ENCODE results near the gene MBTPS1.

Gene MBTPS1

DNA sequence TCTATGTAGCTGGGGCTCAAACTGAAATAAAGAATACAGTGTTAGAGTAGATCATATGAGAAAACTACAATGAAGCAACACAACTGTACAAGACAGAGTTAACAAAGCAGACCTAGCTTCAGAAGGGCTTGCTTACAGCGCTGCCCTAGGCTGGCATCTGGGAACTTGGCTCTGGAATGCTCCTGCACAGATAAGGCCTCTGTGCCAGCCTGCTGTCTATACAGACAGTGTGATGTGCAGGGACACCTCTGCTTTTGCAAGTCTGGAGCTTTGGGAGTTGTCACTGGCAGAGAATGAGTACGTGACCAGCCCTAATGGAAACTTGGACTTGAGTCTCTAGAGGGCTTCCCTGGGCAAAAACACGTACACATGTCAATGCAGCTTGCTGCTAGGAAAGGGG, 42.0 kb downstream of the MBTPS1 start:
- DNase-seq (ENCODE audit: low spot score), result no peak

DNA sequence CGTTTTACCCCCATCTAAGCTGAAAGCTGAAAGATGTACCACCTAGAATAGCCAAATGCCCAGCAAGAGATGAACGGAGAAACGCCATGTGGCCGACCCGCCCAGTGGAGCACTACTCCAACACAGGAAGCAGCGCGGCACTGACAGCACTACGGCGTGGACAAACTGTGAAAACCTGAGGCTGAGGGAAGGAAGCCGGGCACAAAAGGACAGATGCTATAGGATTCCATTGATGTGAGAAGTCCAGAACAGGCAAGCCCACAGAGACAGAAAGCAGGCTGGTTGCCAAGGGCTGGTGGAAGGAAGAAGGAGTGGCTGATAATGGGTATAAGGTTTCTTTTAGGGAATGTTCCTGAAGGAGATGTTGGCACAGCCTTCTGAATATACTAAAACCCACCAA, 44.7 kb downstream of the MBTPS1 start:
- no peak for DNase-seq (ENCODE audit: low spot score)

DNA sequence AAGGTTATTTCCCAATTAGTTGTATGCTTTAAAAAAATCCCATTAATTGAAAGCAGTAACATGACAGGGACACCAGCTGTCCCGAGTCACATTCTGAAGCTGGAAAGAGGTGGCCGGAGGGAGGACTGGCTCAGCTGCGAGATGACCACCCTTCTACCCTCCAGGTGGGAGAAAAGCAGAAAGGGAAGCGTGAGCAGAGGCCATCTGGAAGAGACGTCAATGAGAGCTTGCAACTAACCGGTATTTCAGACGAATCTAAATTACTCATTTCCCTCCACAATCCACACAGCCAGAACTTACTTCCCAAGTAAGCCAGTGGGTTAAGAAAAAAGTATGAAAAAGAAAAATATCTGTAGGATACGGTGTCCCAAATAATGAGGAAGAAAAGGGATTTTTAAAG, 45.6 kb downstream of the MBTPS1 start:
- DNase-seq (ENCODE audit: low spot score), result no peak

DNA sequence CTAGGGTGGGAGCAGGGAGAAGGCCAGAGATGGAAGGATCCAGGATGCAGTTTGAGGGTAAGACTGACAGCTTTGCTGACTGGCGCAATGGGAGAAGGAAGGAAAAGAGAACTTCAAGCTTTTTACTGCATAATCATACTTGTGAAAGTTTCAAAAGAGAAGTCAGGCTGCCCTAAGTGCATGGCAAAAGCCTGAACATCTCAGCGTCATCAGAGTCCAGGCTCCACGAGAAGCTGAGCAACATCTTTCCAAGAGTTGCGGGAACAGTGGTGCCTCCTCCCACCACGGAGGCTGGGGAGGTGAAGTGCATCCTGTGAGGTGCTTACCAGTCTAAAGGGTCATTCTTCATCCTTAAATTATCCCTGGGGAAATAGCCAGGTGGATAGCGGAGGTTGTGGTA, 47.2 kb downstream of the MBTPS1 start:
- no peak for DNase-seq (ENCODE audit: low spot score)

DNA sequence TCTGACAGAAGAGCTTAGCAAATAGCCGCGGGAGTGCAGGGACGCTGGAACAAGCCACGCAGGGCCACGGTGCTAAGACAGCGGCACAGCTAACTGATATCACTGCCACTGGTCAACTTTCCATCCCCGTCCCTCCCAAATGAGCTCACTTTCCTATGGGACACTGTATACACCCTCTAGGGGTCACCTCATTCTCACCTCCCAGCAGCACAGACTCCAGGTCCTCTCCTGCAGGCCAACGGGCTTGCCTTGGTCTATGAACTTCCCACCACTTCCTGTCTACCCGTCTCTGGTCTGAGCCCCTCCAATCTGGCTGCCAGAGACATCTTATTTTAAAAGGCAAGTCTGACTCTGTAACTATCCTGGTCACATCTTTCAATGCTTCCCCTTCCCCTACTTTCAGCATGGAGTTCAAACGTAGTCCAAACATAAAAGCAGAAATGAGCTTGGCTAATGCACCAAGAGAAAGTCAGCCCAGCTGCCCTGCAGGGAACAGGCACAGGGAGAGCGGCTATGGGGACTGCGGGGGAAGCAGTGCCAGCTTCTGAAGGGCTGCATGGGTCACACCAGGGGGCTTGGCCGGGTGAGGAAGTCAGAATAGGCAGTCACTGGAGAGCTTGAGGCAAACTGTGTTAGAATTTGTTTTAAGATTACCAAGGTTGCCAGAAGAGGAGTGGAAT, 47.8 kb downstream of the MBTPS1 start:
- no peak for DNase-seq (ENCODE audit: low spot score)

DNA sequence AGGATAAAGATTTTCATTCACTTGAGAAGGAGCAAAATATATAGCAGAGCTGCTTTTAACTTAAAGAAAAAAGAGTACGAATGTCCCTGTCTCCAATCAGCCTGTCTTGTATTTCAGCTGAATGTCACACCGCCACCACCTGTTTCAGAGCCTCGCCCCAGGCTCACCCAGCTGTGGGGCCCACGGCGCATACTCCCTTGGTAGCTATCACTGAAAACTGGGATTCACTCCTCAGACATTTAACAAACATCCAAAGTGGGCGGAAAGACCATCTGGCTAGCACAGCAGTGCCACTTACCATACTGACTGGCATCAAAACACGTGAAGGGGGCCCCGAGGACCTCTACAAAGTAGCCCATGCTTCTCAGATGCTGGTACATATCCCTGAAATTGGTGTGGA, 48.7 kb downstream of the MBTPS1 start:
- no peak for DNase-seq (ENCODE audit: low spot score)

DNA sequence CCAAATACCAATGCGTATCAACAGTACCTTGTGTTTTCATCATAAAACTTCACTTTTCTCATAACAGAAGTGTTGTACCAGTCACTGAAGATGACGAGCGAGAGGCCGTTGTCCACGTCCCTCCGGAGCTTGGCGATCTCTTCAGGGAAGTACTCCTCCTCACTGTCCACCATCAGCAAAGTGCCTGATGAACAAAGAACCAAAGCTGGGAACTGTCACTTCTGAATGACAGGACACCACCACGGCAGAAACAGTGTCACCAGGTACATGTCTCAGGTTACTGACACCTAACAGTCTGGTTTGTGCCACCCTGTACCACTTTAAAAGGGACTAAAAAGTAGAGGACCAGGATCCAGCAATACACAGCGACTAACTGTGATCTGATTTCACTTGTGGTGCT, 49.1 kb downstream of the MBTPS1 start:
- DNase-seq (ENCODE audit: low spot score), result no peak

DNA sequence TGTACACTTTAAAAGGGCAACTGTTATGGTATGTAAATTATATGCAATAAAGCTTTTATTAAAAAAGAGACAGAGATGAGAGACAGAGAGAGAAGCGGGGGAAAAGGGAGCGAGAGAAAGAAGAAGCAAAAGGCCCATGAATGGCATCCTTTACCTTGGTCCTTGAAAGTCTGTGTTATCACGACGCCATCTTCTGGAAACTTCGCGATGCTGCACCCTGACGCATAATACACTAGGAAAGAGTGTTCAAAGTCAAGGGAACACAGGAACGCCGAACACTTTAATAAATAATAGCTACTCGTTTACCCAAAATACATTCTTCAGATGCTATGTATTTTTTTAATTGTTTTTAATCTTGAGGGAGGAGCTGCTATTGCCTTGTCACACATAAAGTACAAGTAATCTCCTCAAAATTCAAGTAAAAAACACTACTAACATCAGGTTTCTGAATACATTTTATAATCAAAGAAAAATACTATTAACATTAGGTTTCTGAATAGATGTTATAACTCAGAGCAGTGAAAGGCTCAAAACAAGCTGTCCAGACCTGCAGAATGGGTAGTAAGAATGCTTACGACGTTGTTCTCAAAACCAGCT, 51.1 kb downstream of the MBTPS1 start:
- peak; percentile 72 for DNase-seq (ENCODE audit: low spot score)

DNA sequence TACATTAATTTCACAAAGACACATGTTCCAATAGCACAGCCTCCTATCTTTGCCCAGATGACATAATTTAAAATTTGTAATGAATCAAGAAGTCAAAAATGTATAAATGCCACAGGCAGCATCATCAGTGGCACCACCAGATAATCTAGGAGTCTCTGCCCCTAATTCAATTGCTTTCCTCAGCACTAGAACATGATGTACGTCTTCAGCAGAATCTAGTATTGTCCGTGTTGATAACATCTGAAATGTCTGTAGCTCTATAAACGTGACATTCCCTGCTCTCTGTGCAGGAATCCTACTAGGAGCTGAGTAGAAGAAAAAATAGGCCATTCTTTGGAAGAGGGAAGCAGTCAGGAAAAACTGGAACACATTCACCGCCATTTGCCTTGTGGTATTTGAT, 52.8 kb downstream of the MBTPS1 start:
- DNase-seq (ENCODE audit: low spot score), result no peak

DNA sequence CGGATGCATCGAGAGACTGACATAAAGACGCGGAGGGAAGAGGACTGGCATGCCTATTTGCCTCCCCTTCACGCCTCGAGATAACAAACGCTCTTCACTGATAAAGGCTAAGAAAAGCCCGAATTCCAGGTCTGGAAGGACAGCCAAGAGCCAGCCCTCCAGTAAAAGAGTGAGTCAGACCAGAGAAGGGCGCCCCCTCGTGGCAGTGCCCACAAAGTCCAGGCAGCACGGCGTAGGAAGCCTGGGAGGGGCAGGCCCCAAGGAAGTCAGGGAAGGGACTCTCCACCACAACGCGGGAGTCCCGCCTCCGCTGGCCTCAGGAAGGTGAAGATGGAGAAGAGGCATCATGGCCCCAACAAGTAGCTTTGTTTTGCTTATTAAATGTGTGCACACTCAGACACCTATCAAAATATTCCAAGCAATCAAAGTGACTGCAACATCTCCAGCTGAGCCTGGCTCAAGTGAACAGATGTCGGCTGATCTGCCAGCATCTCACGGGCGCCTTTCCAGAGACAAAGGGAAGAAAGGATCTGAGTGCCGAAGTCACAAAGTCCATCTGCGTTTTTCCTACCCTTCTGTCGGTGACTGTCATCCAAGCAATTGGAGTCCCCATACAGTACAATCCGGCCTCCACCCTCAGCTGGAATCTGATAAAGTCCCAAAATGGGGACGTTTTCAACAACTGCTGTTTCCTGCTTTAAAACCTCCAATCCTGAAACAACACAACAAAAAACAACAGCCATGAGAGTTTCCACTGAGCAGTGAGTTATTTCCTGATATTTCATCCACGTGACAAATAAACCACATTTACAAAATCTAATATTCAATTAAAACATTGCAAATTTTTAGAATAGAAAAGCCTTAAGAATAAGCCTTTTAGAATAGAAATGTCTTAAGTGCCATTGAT, 53.8 kb downstream of the MBTPS1 start:
- peak; percentile 57 for DNase-seq (ENCODE audit: low spot score)

DNA sequence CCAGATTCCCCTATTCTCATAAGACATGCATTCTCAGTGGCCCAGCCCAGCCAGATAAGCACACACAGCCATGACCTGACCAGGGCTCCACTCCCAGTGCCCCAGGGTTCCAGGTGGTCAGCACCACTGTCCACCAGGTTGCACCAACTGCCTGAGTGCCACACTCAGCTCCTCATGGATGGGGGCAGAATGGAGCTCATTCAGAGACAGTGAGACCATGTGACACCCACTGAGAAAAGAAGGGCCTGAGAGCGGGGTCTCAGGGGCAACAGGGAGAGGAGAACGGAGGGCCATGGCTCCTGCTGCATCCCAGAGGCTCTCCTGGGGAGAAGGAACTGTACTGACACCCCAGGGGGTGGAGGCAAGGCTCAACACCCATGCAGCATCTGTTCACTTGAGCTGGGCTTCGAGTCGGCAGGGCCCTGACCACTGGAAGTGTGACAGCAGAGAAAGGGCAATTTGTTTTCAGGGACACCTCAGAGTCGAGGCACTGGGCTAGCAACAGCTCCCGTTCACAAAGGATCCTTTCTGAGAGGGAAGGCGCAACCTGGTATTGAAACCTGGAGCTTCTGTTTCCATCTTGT, 55.4 kb downstream of the MBTPS1 start:
- no peak for DNase-seq (ENCODE audit: low spot score)

DNA sequence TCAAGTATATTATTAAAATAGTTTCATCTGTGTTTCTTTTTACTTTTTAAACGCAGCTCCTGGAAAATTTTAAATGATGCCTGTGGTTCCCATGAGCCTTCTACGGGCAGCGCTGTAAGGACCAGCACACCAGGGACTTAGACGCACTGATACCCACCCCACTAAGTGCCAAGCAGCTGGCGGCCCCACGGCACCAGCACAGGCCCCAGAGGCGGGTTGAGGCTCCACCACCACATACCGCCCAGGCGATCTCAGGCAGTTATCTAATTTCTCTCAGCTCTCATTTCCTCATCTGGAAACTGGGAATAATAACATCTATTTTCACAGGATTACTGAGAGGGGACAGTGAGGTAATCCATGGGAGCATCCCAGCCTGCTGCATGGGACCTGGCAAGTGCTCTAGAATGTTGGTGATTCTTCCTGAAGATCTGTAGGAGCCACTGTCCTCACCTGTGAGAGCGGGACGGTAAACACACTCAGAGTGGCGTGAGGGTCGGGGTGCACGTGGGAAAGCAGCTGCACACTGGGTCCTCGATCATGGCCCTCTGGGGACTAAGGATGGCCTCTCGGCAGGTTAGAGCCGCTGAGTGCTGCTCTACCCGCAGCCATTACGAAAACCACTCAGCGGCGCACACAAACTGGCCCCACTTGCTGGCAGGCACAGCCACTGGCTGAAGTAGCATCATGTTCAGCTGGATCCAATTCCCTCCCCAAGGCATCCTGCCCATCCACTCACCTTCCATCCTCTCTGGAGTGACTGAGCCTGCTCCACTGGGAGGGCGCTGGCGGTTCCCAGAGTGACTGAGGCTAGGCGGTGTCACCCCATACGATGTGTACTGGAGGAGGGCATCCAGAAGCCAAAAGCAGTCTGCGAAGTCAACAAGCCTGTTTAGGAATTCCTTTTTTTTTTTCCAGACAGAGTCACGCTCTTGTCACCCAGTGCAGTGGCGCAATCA, 56.5 kb downstream of the MBTPS1 start:
- DNase-seq (ENCODE audit: low spot score), result no peak

DNA sequence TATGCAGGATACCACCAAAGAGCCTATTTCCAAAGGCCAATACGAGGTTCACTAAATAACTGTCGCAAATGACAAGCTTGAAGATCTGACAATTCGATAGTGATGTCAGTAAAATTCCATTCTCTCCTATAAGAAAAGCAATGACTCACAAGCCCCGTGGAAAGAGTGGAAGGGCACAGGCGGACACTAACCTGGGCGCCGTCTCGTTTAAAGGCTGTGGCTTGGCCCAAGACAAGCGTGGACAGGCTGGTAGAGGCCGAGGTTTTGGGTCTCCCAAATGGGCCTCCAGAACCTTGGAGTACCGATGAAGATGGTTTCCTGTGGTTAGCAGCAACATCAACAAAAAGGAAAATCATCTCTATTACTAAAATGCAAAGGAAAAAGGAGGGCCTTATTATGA, 57.6 kb downstream of the MBTPS1 start:
- DNase-seq (ENCODE audit: low spot score), result no peak

DNA sequence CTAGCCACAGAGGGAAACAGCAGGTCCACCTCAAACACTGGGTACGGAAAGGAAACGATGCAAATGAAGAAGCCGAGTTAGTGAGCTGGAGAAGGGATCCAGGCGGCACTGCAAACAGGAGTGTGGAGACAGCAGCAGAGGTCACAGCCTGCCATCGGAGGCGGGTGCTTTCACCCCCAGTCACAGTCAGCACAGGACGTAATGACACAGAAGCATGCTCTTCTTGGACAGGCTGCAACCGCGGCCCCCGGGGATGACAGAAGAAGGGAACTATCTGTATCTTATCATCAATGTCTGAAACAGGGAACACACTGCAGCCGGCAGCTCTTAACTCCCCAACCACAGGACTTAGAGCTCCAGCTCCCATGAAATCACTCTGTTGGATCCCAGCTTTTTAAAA, 58.1 kb downstream of the MBTPS1 start:
- DNase-seq (ENCODE audit: low spot score), result no peak

DNA sequence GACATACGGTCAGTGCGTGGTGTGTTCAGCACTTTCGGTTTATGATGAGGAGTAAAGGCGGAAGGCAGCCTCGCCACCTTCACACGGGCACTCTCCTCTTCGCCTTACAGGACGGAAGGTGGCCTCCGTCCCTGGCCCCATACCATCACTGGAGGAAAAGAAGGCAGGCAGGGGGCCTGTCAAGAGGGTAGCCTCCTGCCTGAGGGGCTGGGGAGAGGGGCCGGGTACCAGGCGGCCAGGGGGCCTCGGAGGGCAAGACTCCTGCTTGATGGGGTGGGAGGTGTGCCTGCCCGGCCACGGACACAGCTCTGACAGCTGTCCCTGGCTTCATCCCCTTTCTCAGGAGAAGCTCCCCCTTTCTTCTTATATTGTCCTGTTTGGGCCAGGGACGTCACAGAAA, 58.5 kb downstream of the MBTPS1 start:
- DNase-seq (ENCODE audit: low spot score), result no peak

DNA sequence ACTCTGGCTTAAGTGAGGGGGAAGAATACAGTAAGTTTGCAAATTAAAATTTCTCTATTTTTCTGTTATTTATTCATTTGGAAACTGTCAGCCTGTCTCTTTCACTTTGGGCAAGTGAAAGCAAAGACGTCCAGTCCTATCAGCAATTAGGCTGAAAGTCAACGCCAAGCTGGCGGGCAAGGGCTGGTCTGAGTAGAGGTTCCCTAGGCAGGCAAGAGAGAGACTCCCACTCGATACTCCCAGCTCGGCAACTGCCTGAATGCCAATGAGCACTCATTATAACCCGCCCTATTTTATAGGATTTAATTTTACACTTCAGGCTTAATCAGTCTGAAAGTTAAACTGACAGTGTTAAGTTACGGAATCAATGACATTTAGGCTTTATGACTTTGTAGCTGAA, 59.8 kb downstream of the MBTPS1 start:
- DNase-seq (ENCODE audit: low spot score), result no peak

DNA sequence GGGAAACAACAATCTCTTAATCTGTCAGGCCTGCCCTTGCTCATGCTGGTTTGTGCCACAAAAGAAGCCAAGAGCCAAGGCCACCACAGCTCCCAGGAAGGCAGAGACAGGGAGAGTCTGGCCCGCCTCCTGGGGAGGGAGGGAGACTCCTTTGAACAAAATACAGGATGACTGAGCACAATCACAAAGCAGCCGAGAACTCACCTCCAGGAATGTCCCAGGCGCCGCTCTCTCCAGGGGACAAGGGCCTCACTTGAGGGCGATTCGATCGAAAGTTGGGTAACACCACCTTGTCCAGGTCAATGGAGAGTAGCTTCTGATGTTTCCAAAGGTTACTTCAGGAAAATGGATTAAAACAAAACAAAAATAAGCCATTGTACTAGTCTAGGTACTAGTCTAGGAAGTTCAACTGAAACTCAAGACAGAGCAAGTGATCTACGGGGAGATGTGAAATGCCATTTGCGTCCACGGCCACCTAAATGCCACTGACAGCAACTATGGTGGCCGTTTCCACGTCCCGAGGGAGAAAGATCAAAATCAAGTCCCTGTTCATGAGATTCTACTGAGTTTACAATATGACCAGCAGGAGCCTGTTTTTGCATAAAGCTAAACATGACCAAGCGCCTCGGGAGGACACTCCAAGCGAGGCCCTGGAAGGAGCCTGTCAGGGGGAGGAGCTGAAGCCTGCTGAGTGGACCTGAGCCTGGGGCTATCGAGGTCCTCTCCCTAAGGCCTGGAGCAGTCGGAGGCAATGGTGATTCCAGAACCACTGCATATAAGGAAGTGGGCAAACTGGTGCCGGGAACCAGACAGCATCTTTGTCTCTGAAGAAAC, 60.7 kb downstream of the MBTPS1 start:
- no peak for DNase-seq (ENCODE audit: low spot score)

DNA sequence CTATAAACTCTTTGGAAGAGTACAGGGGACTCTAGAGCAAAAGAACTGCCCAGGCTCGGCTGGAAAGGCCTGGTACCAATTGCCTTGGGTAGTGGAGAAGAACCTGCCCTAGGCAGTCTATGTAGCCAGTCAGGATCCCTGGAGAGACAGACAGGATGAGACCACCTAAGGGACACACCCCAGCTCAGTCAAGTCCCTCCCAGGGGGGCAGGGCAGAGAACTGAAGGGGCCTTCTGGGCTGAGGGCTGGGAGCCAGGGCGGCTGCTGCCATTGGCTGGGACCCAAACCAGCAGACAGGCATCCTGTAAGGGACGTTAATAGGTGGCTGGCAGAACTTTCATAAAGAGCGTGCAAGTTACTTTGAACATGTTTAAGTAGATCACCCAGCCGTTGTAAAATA, 61.4 kb downstream of the MBTPS1 start:
- no peak for DNase-seq (ENCODE audit: low spot score)

DNA sequence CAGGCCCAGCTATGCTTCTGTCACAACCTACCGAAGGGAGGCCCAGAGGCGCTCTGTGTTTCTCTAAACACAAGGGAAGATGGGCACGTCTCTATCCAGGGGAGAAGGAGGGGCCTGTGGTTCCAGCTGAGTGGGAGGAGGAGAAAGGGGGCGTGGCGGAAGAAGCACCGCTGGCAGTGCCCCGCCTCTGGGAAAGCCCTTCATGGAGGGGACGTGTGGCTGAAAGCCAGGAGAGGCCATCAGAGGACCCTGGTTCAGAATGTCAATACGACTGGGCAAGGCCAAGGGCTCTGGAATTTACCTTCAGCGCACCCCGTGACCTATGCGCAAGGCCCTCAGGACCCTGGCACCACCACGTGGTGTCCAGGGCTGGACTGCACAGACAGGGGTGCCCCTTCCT, 61.8 kb downstream of the MBTPS1 start:
- DNase-seq (ENCODE audit: low spot score), result no peak

DNA sequence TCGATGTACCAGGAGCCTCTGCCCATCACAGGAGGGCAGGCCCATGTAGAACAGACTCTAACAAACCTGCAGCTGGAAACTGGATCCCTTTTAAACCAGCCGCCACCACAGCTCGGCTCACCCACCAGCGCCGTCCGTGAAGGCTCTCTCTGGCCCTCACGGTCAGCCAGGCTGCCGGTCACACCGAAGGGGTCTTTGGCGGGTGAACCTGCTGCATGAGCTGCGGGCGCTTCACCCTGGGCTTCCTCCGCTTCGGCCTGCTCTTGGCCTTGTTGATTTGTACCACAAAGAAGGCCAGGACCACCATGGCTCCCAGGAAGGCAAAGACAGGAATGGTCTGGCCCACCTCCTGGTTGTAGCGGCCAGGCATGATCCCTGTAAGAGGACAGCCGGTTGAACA, 62.5 kb downstream of the MBTPS1 start:
- DNase-seq (ENCODE audit: low spot score), result no peak

DNA sequence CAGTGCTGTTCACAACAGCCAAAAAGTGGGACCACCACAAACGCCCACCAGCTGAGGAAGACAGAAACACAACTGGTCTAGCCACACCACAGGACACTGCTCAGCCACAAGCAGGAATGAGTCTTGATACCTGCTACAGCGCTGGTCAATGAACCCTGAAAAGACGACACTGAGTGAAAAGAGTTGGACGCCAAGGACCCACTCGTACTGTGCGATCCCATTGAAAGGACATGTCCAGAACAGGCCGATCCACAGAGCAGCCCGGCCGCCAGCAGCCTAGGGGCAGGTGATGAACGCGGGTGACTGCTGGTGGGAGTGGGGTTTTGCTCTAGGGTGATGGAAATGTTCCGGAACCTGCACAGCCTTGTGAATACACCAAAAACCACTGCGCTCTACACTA, 63.5 kb downstream of the MBTPS1 start:
- DNase-seq (ENCODE audit: low spot score), result no peak
